Measurements from ENCODE around the gene ETF1. TPM values are rescaled to one million over a fixed set of nuclear protein-coding genes. Genes with fewer than 3 reads are reported as not detected.

The ETF1 gene
- total RNA-seq, 3 donors from 2014 or later: 95.4 to 112 (median 104) TPM

- Histone ChIP-seq H3K4me3 (no peak overlapping the region), H3K27ac (peak overlapping the region; percentile 55 to 62), H3K36me3 (no peaks in the 10 kb centered on the region), H3K4me1 (peaks cover 5 to 6% of the 10 kb centered on the region in 2 donors), H3K27me3 (no peaks in the 10 kb centered on the region), H3K9me3 (no peaks in the 10 kb centered on the region)
- DNase-seq (ENCODE audit: low spot score in 2 of 2): no peak
- intact Hi-C loops (cut with DNase I; ENCODE audit: low total_unique reads): no loop called here
- TF ChIP-seq CTCF (IDR thresholded peaks at IDR 0.05) (no peak), POLR2AphosphoS5 (IDR thresholded peaks at IDR 0.05) (peak in 1 of 3 donors; percentile 35)
These were observed 81.5 kb downstream of the ETF1 start for GRCh38 chr5:138461343-138462125.

GRCh38 chr5:138460032-138460693 lies 82.9 kb downstream of the ETF1 start:
- Histone ChIP-seq H3K27ac (peak overlapping the region in 1 of 2 donors; percentile 62), H3K27me3 (no peaks in the 10 kb centered on the region), H3K9me3 (no peaks in the 10 kb centered on the region), H3K4me3 (no peak overlapping the region), H3K36me3 (no peaks in the 10 kb centered on the region), H3K4me1 (peaks cover 5 to 6% of the 10 kb centered on the region in 2 donors)
- DNase-seq (ENCODE audit: low spot score in 2 of 2): no peak
- TF ChIP-seq CTCF (IDR thresholded peaks at IDR 0.05) (no peak), POLR2AphosphoS5 (IDR thresholded peaks at IDR 0.05) (no peak), POLR2A (IDR thresholded peaks at IDR 0.05) (no peak)
- intact Hi-C loops (cut with DNase I; ENCODE audit: low total_unique reads): no loop called here

GRCh38 chr5:138459311-138459933 lies 83.6 kb downstream of the ETF1 start:
- H3K27me3 ChIP-seq: no peaks in the 10 kb centered on the region
- H3K36me3 ChIP-seq: no peaks in the 10 kb centered on the region
- H3K4me1 ChIP-seq: peaks cover 5 to 6% of the 10 kb centered on the region in 2 donors
- TF ChIP-seq POLR2AphosphoS5 (IDR thresholded peaks at IDR 0.05) (no peak), CTCF (IDR thresholded peaks at IDR 0.05) (no peak), POLR2A (IDR thresholded peaks at IDR 0.05) (no peak)
- peak in 1 of 2 donors; percentile 32 for DNase-seq (ENCODE audit: low spot score in 2 of 2)
- H3K27ac ChIP-seq: no peak overlapping the region
- H3K9me3 ChIP-seq: no peaks in the 10 kb centered on the region
- no peak overlapping the region for H3K4me3 ChIP-seq
- intact Hi-C loops (cut with DNase I; ENCODE audit: low total_unique reads): no loop called here

GRCh38 chr5:138458856-138459255 lies 84.2 kb downstream of the ETF1 start:
- Histone ChIP-seq H3K4me3 (no peak overlapping the region), H3K36me3 (no peaks in the 10 kb centered on the region), H3K9me3 (no peaks in the 10 kb centered on the region), H3K27me3 (no peaks in the 10 kb centered on the region), H3K27ac (no peak overlapping the region), H3K4me1 (peaks cover 5 to 6% of the 10 kb centered on the region in 2 donors)
- TF ChIP-seq POLR2A (IDR thresholded peaks at IDR 0.05) (no peak), POLR2AphosphoS5 (IDR thresholded peaks at IDR 0.05) (no peak), CTCF (IDR thresholded peaks at IDR 0.05) (no peak)
- no peak for DNase-seq (ENCODE audit: low spot score in 2 of 2)
- intact Hi-C loops (cut with DNase I; ENCODE audit: low total_unique reads): no loop called here

- intact Hi-C loops (cut with DNase I; ENCODE audit: low total_unique reads): no loop called here
- DNase-seq (ENCODE audit: low spot score in 2 of 2): no peak
- Histone ChIP-seq H3K9me3 (no peaks in the 10 kb centered on the region), H3K4me1 (peaks cover 4 to 6% of the 10 kb centered on the region in 2 donors), H3K36me3 (no peaks in the 10 kb centered on the region), H3K27ac (no peak overlapping the region), H3K4me3 (no peak overlapping the region), H3K27me3 (no peaks in the 10 kb centered on the region)
- TF ChIP-seq POLR2AphosphoS5 (IDR thresholded peaks at IDR 0.05) (no peak), CTCF (IDR thresholded peaks at IDR 0.05) (no peak), POLR2A (IDR thresholded peaks at IDR 0.05) (no peak)
These were observed 84.7 kb downstream of the ETF1 start for GRCh38 chr5:138458384-138458783.

Data from breast epithelium (tissue), 4 donors.